Measurements from ENCODE around the gene ZNF777.
A peak's percentile ranks its signal among the peaks of the same experiment; 100 is the strongest.

Gene ZNF777

DNA sequence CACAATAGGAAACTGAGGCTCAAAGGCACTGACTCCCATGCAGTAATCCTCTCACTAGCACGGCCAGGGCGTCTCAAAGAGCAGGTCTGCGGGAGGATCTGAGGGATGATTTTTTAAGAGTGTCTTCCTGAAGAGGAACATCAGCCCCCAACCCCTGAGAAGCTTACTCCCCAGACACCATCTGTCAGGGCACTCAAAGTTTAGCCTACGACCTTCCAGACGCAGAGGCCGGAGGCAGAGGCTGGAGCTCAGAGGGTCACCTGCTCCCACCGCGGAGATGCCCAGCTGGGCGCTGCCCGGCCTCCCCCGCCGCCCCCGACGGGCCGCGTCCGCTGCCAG, 1.7 kb downstream of the ZNF777 start:
- H3K4me1 ChIP-seq (ENCODE audit: insufficient read depth, low read length, poor library complexity, severe bottlenecking), result peaks cover 16% of the 10 kb centered on the region
- H3K9me3 ChIP-seq (ENCODE audit: insufficient read depth, low read depth, low read length), result no peaks in the 10 kb centered on the region
- H3K79me2 ChIP-seq (ENCODE audit: insufficient read depth, low read length), result peaks cover 24% of the 10 kb centered on the region; the same call in 1 of the 2 replicates
- no peak overlapping the region for H2AFZ ChIP-seq (ENCODE audit: low read length)
- no peaks in the 10 kb centered on the region for H3F3A ChIP-seq (ENCODE audit: low read depth)
- TF ChIP-seq CTCF (conservative IDR thresholded peaks at IDR 0.05; ENCODE audit: low read length) (no peak), EZH2phosphoT487 (IDR thresholded peaks at IDR 0.05; ENCODE audit: borderline replicate concordance) (no peak)
- H3K9me2 ChIP-seq (replicated peaks; ENCODE audit: low read depth, low read length), result no peaks in the 10 kb centered on the region
- peak overlapping the region; percentile 50 for H3K4me2 ChIP-seq (ENCODE audit: low read depth, low read length, poor library complexity, severe bottlenecking)
- peaks cover 12% of the 10 kb centered on the region; the same call in 1 of the 2 replicates for H3K36me3 ChIP-seq (ENCODE audit: insufficient read depth, low read length)
- H4K20me1 ChIP-seq (ENCODE audit: insufficient read depth, low read length, poor library complexity, severe bottlenecking), result peaks cover 8% of the 10 kb centered on the region
- H3K4me3 ChIP-seq (ENCODE audit: low read length, poor library complexity, severe bottlenecking), result peak overlapping the region; percentile 52
- H3K9ac ChIP-seq (ENCODE audit: low read depth, low read length, poor library complexity, severe bottlenecking), result no peak overlapping the region
- H3K27me3 ChIP-seq (ENCODE audit: insufficient read depth, low read length, poor library complexity, severe bottlenecking), result no peaks in the 10 kb centered on the region

DNA sequence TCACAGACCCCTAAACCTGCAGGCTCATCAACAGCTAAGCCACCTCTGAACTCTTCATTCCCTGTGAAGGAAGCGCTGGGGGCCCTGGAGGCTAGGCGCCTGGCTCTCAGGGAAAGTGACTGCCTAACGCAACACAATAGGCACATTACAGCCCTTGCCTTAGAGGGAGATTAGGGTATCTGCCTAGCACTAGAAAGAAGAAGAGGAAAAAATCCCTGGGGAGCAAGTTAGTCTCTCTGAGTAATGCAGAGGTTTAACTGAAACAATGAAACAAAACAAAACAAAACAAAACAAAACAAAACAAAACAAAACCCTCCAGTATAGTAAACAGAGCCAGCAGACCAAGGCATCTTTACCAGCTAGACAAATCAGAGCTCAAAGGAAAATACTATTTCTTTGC, 2.6 kb downstream of the ZNF777 start:
- Histone ChIP-seq H3K4me1 (ENCODE audit: insufficient read depth, low read length, poor library complexity, severe bottlenecking) (peaks cover 16% of the 10 kb centered on the region), H4K20me1 (ENCODE audit: insufficient read depth, low read length, poor library complexity, severe bottlenecking) (peaks cover 8% of the 10 kb centered on the region), H3K79me2 (ENCODE audit: insufficient read depth, low read length) (peaks cover 24% of the 10 kb centered on the region; the same call in 1 of the 2 replicates), H3K9ac (ENCODE audit: low read depth, low read length, poor library complexity, severe bottlenecking) (no peak overlapping the region), H3K36me3 (ENCODE audit: insufficient read depth, low read length) (peaks cover 19% of the 10 kb centered on the region; the same call in 1 of the 2 replicates), H3K9me2 (replicated peaks; ENCODE audit: low read depth, low read length) (no peaks in the 10 kb centered on the region), H3F3A (ENCODE audit: low read depth) (no peaks in the 10 kb centered on the region), H2AFZ (ENCODE audit: low read length) (no peak overlapping the region), H3K4me2 (ENCODE audit: low read depth, low read length, poor library complexity, severe bottlenecking) (peak overlapping the region; percentile 50), H3K9me3 (ENCODE audit: insufficient read depth, low read depth, low read length) (no peaks in the 10 kb centered on the region), H3K27me3 (ENCODE audit: insufficient read depth, low read length, poor library complexity, severe bottlenecking) (no peaks in the 10 kb centered on the region), H3K4me3 (ENCODE audit: low read length, poor library complexity, severe bottlenecking) (no peak overlapping the region)
- TF ChIP-seq EZH2phosphoT487 (IDR thresholded peaks at IDR 0.05; ENCODE audit: borderline replicate concordance) (no peak), CTCF (conservative IDR thresholded peaks at IDR 0.05; ENCODE audit: low read length) (no peak)

- Histone ChIP-seq H3K27me3 (ENCODE audit: insufficient read depth, low read length, poor library complexity, severe bottlenecking) (no peaks in the 10 kb centered on the region), H3K4me3 (ENCODE audit: low read length, poor library complexity, severe bottlenecking) (no peak overlapping the region), H3K9me2 (replicated peaks; ENCODE audit: low read depth, low read length) (no peaks in the 10 kb centered on the region), H3K36me3 (ENCODE audit: insufficient read depth, low read length) (peaks cover 19% of the 10 kb centered on the region; the same call in 1 of the 2 replicates), H4K20me1 (ENCODE audit: insufficient read depth, low read length, poor library complexity, severe bottlenecking) (peaks cover 8% of the 10 kb centered on the region), H3K9me3 (ENCODE audit: insufficient read depth, low read depth, low read length) (no peaks in the 10 kb centered on the region), H3K4me2 (ENCODE audit: low read depth, low read length, poor library complexity, severe bottlenecking) (peak overlapping the region; percentile 50), H3K4me1 (ENCODE audit: insufficient read depth, low read length, poor library complexity, severe bottlenecking) (peaks cover 16% of the 10 kb centered on the region), H3F3A (ENCODE audit: low read depth) (no peaks in the 10 kb centered on the region), H2AFZ (ENCODE audit: low read length) (no peak overlapping the region), H3K79me2 (ENCODE audit: insufficient read depth, low read length) (peaks cover 24% of the 10 kb centered on the region; the same call in 1 of the 2 replicates), H3K9ac (ENCODE audit: low read depth, low read length, poor library complexity, severe bottlenecking) (no peak overlapping the region)
- TF ChIP-seq EZH2phosphoT487 (IDR thresholded peaks at IDR 0.05; ENCODE audit: borderline replicate concordance), result no peak
- no peak for TF ChIP-seq CTCF (conservative IDR thresholded peaks at IDR 0.05; ENCODE audit: low read length)
These were observed 3.1 kb downstream of the ZNF777 start for GRCh38 chr7:149457766-149458165.
